Caco-2 (cell line): Measurements from ENCODE around the gene SDK2. TPM values are rescaled to one million over a fixed set of nuclear protein-coding genes. Genes with fewer than 3 reads are reported as not detected.

Experiments used
- BruUV-seq: library from RNA; stranded (reverse); fragments of 400-500 nt; replicated peaks from 2 replicates; lab custom pipeline; 2021; lab: Mats Ljungman, UMichigan
- CTCF ChIA-PET: fragments of 300-600 bp; sonication (Branson Sonifier 250); formaldehyde crosslinking; loops from one replicate; lab custom pipeline; 2022; ENCODE audit warnings: antibody characterized with exemption; lab: Charles Lee
- POLR2A ChIA-PET: fragments of 300-600 bp; sonication (Branson Sonifier 250); formaldehyde crosslinking; loops from one replicate; lab custom pipeline; 2022; ENCODE audit warnings: antibody characterized with exemption; lab: Charles Lee
- DNase-seq, 2 experiments: peaks; one replicate each; pipeline versions ENCODE4 v3.0.0 to v3.0.0-alpha.2; 2020 to 2022
- H3K27me3 ChIP-seq: replicated peaks from 2 replicates; pipeline ENCODE4 v1.6.0; 2011; ENCODE audit warnings: low read length; ENCODE audit not compliant: control insufficient read depth, insufficient read depth
- H3K36me3 ChIP-seq: 2 replicates; pipeline ENCODE4 v1.5.1; 2011; ENCODE audit warnings: low read length; ENCODE audit not compliant: control insufficient read depth, insufficient read depth
- H3K4me1 ChIP-seq: fragments of 250-450 bp; sonication (Bioruptor Pico); 2 replicates; pipeline ENCODE4 v1.5.1; 2020; ENCODE audit warnings: mild to moderate bottlenecking
- H3K4me3 ChIP-seq: 2 replicates; pipeline ENCODE4 v1.5.1; 2011; ENCODE audit warnings: low read depth, mild to moderate bottlenecking, control low read depth, low read length
- H3K9me3 ChIP-seq: fragments of 250-450 bp; sonication (Bioruptor Pico); 2 replicates; pipeline ENCODE4 v1.5.1; 2020; ENCODE audit warnings: mild to moderate bottlenecking, moderate library complexity
- H3K27ac Mint-ChIP-seq: one replicate; pipeline ENCODE4 v1.8.0; 2022; ENCODE audit warnings: mixed read lengths; ENCODE audit not compliant: unreplicated experiment
- H3K27me3 Mint-ChIP-seq: one replicate; pipeline ENCODE4 v1.8.0; 2022; ENCODE audit warnings: mixed read lengths; ENCODE audit not compliant: insufficient read depth, unreplicated experiment
- H3K36me3 Mint-ChIP-seq: one replicate; pipeline ENCODE4 v1.8.0; 2022; ENCODE audit warnings: mild to moderate bottlenecking, mixed read lengths; ENCODE audit not compliant: insufficient read depth, unreplicated experiment
- H3K4me1 Mint-ChIP-seq: one replicate; pipeline ENCODE4 v1.8.0; 2022; ENCODE audit warnings: low read depth, mixed read lengths; ENCODE audit not compliant: unreplicated experiment
- H3K4me3 Mint-ChIP-seq: one replicate; pipeline ENCODE4 v1.8.0; 2022; ENCODE audit warnings: mild to moderate bottlenecking, moderate library complexity, mixed read lengths; ENCODE audit not compliant: unreplicated experiment
- H3K9me3 Mint-ChIP-seq: one replicate; pipeline ENCODE4 v1.8.0; 2022; ENCODE audit warnings: mixed read lengths; ENCODE audit not compliant: unreplicated experiment
- intact Hi-C: fragments of 100-400 bp; cut with micrococcal nuclease; formaldehyde crosslinking; loops from one replicate; pipeline ENCODE4 v1.10.0; 2022; ENCODE audit not compliant: unreplicated experiment
- total RNA-seq: library from RNA; stranded (reverse); gene quantifications from 2 replicates; pipeline ENCODE4 v1.2.3, GENCODE V29; 2022
- TF ChIP-seq, protein P1 (sequence below), 2 experiments: fragments of 200-600 bp in 1 of 2; IDR thresholded peaks; 1 replicate in 1 of 2; 2 replicates in 1 of 2; pipeline versions ENCODE4 v1.5.1 to v1.8.0; 2011 to 2022; ENCODE audit warnings: antibody characterized with exemption in 1 of 2, control low read depth in 1 of 2, inconsistent platforms in 1 of 2, low read depth in 1 of 2, low read length in 1 of 2, mild to moderate bottlenecking in 1 of 2, moderate library complexity in 1 of 2; ENCODE audit not compliant: insufficient read depth in 1 of 2, severe bottlenecking in 1 of 2, unreplicated experiment in 1 of 2

SDK2 gene
- total RNA-seq, 1 experiment from 2014 or later = 0.09 TPM

DNA sequence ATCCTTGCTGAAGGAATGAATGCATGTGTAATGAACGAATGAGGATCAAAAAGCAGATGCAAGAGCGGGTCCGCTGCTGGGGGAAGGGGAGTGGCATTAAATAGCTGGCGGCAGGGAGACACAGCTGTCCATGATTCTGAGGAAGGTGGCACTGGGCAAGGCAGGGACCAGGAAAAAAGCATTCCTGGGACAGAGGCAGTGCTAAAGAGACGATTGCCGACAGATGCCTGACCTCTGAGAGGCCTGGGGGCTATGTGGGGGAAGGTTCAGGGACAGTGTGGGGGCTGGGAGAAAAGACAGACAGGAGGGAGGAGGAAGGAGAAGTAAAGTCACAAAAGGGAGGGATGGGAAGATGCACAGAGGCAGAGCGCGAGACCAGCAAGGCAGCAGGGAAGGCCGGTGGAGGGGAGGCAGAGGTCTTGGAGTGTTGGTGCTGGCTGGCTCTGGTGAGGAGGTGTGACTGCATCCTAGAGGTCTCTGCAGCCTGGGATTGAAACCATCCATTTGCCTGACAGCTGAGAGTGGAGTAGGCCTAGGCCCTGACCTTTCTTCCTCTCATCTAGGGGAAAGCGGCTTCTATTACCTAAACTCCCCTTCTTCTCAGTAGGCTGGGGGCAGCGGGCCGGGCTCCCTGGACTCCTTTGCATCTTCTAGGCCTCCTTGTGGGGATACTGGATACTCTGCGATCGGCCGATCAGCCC is 109.9 kb downstream of the SDK2 start:
- H3K9me3 Mint-ChIP-seq = no peaks in the 10 kb centered on the region
- TF ChIP-seq, protein P1, sequence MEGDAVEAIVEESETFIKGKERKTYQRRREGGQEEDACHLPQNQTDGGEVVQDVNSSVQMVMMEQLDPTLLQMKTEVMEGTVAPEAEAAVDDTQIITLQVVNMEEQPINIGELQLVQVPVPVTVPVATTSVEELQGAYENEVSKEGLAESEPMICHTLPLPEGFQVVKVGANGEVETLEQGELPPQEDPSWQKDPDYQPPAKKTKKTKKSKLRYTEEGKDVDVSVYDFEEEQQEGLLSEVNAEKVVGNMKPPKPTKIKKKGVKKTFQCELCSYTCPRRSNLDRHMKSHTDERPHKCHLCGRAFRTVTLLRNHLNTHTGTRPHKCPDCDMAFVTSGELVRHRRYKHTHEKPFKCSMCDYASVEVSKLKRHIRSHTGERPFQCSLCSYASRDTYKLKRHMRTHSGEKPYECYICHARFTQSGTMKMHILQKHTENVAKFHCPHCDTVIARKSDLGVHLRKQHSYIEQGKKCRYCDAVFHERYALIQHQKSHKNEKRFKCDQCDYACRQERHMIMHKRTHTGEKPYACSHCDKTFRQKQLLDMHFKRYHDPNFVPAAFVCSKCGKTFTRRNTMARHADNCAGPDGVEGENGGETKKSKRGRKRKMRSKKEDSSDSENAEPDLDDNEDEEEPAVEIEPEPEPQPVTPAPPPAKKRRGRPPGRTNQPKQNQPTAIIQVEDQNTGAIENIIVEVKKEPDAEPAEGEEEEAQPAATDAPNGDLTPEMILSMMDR (IDR thresholded peaks at IDR 0.05; ENCODE audit: insufficient read depth in 1 of 2, low read depth in 1 of 2, low read length in 1 of 2, severe bottlenecking in 1 of 2, unreplicated experiment in 1 of 2) = no peak
- H3K27me3 ChIP-seq = peaks cover 1% of the 10 kb centered on the region
- ChIA-PET CTCF (no interaction called here), POLR2A (no interaction called here)
- H3K4me3 ChIP-seq = no peak overlapping the region
- no peaks in the 10 kb centered on the region for H3K4me1 ChIP-seq
- H3K9me3 ChIP-seq = no peaks in the 10 kb centered on the region
- H3K27ac Mint-ChIP-seq = no peak overlapping the region
- peaks cover 23% of the 10 kb centered on the region for H3K27me3 Mint-ChIP-seq
- H3K4me1 Mint-ChIP-seq = no peaks in the 10 kb centered on the region
- no peak for DNase-seq
- no TSS peak for BruUV-seq
- H3K36me3 ChIP-seq = no peaks in the 10 kb centered on the region
- H3K36me3 Mint-ChIP-seq = no peaks in the 10 kb centered on the region
- no peak overlapping the region for H3K4me3 Mint-ChIP-seq
- intact Hi-C loops = no loop called here

DNA sequence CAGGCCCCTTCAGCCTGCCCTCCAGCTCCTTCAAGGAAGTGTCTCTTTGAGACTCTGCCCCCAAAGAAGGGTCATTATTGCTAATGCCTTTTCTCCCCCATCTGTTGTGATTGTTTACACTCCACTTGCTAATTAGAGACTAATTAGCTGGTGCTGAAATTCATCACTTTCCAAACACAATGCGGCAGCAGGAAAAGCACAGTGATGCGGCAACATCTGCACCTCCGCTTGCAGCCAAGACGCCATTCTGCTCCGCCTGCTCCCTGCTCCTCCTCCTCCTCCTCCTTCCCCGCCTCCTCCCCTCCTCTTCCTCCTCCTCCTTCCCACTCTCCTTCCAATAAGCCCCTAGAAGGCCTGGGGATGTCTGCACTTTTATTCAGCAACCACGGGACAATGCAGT is 110.5 kb downstream of the SDK2 start:
- Histone ChIP-seq H3K27me3 (peaks cover 1% of the 10 kb centered on the region; the same call in 1 of the 2 replicates), H3K4me3 (no peak overlapping the region), H3K9me3 (no peaks in the 10 kb centered on the region), H3K4me1 (no peaks in the 10 kb centered on the region), H3K36me3 (no peaks in the 10 kb centered on the region)
- TF ChIP-seq, protein P1 (IDR thresholded peaks at IDR 0.05; ENCODE audit: insufficient read depth in 1 of 2, low read depth in 1 of 2, low read length in 1 of 2, severe bottlenecking in 1 of 2, unreplicated experiment in 1 of 2) = no peak
- no peaks in the 10 kb centered on the region for H3K4me1 Mint-ChIP-seq
- ChIA-PET CTCF (no interaction called here), POLR2A (no interaction called here)
- H3K36me3 Mint-ChIP-seq = no peaks in the 10 kb centered on the region
- no TSS peak for BruUV-seq
- H3K4me3 Mint-ChIP-seq = no peak overlapping the region
- no peak overlapping the region for H3K27ac Mint-ChIP-seq
- intact Hi-C loops = no loop called here
- H3K9me3 Mint-ChIP-seq = no peaks in the 10 kb centered on the region
- peaks cover 21% of the 10 kb centered on the region for H3K27me3 Mint-ChIP-seq
- DNase-seq = no peak

DNA sequence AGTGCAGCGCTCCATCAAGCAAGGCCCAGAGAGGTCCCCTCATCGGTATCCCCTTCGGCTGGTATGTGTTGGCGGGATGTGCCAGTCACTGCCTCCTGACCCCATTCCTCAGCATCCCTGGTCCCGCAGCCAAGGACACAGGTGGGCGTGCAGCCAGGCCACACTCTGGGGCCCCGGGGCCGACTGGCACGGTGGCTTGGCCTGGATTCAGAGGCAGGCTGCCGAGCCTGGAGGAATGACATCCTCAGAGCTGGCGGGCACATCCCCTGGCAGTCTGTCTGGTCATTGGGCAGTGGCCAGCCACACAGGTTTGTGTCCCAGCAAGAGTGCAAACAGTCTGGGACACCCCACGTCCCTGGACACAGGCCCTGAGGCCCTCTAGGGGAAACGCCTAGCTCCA is 111.1 kb downstream of the SDK2 start:
- Histone ChIP-seq H3K36me3 (no peaks in the 10 kb centered on the region), H3K27me3 (peaks cover 1% of the 10 kb centered on the region; the same call in 1 of the 2 replicates), H3K4me3 (no peak overlapping the region), H3K4me1 (no peaks in the 10 kb centered on the region), H3K9me3 (no peaks in the 10 kb centered on the region)
- H3K36me3 Mint-ChIP-seq = no peaks in the 10 kb centered on the region
- DNase-seq = no peak
- ChIA-PET POLR2A (no interaction called here), CTCF (no interaction called here)
- H3K4me3 Mint-ChIP-seq = no peak overlapping the region
- H3K27me3 Mint-ChIP-seq = peaks cover 26% of the 10 kb centered on the region
- BruUV-seq = no TSS peak
- no peak overlapping the region for H3K27ac Mint-ChIP-seq
- TF ChIP-seq, protein P1 (IDR thresholded peaks at IDR 0.05; ENCODE audit: insufficient read depth in 1 of 2, low read depth in 1 of 2, low read length in 1 of 2, severe bottlenecking in 1 of 2, unreplicated experiment in 1 of 2) = no peak
- intact Hi-C loops = no loop called here
- H3K4me1 Mint-ChIP-seq = no peaks in the 10 kb centered on the region
- H3K9me3 Mint-ChIP-seq = no peaks in the 10 kb centered on the region
